ENCODE results near the gene LPCAT2.

LPCAT2 gene

DNA sequence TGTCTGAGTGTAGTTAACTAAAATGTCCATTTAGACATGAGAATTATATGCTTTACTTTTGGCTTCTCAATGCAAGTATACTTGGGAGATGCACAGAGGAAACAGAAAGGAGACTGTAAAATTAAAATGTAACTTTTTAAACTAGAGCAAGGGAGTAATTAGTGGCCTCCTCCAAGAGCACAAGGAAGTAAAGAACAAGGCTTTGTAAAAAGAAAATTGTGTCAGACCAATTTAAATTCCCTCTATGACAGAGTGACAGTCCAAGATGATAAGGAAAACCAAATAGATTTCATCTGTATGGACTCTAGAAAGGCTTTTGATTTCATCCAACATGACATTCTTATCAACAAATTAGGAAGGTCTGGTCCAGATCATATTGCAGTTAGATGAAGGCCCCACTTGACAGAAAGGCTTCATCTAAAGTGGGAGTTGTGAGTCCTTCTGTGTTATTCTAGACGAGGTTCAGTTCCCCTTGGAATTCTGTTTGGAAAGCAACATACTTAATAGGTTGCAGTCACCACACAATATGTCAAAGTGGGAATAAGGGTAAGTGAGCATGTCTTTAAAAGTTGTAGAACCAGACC is 51.2 kb downstream of the LPCAT2 start:
- no peak for DNase-seq

- no peak for DNase-seq
Measured at GRCh38 chr16:55561319-55561848, 52.5 kb downstream of the LPCAT2 start.

- no peak for DNase-seq
Measured at GRCh38 chr16:55562936-55563335, 54.1 kb downstream of the LPCAT2 start.

- no peak for DNase-seq
Measured at GRCh38 chr16:55563797-55564196, 54.9 kb downstream of the LPCAT2 start.

DNA sequence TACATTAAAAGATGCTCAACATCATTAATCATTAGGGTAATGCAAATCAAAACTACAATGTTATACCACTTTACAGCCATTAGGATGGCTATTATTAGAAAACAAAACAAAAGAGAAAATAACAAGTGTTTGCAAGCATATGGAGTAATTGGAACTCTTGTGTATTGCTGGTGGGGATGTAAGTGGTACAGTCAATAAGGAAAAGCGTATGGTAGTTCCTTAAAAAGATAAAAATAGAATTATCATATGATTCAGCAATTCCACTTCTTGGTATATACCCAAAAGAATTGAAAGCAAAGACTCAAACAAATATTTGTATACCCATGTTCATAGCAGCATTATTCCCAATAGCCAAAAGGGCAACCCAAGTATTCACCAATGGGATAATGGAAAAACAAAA is 56.2 kb downstream of the LPCAT2 start:
- no peak for DNase-seq

DNA sequence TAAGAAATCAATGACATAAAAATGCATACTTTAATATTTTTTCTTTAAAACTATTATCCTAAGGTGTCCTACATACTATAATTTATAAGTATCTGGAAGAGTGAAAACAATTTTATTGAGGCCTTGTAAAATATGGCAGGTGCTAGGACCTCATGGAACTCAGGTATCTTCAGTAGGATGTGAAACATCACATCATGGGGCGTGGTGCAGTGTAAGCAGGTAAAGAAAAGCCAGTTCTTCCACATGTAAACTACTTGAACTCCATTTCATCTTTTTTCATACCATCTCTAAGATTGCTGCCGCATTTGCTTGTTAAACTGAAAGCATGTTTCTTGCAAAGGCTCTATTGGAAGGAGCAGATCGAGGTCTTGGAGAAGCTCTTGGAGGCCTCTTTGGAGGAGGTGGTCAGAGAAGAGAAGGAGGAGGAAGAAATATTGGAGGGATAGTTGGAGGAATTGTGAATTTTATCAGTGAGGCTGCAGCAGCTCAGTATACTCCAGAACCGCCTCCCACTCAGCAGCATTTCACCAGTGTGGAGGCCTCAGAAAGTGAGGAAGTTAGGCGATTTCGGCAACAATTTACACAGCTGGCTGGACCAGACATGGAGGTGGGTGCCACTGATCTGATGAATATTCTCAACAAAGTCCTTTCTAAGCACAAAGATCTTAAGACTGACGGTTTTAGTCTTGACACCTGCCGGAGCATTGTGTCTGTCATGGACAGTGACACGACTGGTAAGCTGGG is 57.7 kb downstream of the LPCAT2 start, which contains the start of gene CAPNS2:
CAPNS2 (plus strand) TSS at position 253 of the 744 bp plus-strand sequence; CDS start at position 326, 73 bp downstream.
- no peak for DNase-seq

DNA sequence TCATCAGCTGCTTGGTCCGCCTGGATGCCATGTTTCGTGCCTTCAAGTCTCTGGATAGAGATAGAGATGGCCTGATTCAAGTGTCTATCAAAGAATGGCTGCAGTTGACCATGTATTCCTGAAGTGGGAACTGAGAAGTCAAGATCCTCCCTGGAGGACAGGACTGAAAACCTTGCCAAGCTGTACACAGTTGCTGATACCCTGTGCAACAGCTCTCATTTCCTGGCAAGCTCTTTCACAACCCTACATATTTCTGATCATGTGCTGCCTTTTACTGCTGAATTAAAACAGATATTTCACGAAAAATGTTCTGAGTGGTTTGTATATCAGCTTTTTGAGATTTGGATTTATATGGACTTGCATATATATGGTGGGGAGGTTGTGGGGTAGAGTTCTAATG is 58.5 kb downstream of the LPCAT2 start:
- DNase-seq: no peak

DNA sequence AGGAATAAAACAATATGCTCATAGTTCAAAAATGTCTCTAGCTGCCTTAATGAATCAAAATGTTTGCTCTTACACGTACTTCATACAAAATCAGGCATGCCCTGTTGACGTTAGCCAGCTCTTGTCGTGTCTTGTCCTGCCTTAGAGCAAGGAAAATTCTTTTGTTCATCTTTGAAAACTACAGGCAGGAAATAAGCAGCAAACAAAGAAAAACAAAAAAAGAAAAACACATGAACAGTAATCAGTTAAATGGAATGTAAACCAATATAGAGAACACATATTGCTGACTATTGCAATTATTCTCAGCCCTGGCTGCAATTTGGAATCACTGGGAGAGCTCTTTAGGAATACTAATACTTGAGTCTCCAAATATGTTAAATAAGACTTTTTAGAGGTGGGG is 59.3 kb downstream of the LPCAT2 start:
- no peak for DNase-seq

DNA sequence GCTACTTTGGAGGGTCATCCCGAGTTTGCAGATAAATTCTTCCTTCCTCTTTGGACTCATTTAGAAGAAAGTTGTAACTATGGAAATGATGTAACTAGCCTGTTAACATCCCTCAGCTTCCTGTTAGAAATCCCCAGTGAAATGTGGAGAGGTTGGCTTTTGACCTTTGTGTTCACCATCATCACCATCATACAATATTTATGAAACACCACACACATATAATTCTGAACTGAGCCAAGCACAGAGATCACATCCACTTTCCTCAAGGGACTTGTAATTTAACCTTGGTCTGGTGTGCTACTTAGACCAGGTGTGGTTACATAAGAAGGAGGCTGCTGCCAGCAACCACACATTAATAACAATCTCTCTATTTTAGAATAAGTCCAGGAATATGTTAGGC is 60.2 kb downstream of the LPCAT2 start:
- no peak for DNase-seq

GRCh38 chr16:55570159-55570558 is 61.3 kb downstream of the LPCAT2 start:
- no peak for DNase-seq

DNA sequence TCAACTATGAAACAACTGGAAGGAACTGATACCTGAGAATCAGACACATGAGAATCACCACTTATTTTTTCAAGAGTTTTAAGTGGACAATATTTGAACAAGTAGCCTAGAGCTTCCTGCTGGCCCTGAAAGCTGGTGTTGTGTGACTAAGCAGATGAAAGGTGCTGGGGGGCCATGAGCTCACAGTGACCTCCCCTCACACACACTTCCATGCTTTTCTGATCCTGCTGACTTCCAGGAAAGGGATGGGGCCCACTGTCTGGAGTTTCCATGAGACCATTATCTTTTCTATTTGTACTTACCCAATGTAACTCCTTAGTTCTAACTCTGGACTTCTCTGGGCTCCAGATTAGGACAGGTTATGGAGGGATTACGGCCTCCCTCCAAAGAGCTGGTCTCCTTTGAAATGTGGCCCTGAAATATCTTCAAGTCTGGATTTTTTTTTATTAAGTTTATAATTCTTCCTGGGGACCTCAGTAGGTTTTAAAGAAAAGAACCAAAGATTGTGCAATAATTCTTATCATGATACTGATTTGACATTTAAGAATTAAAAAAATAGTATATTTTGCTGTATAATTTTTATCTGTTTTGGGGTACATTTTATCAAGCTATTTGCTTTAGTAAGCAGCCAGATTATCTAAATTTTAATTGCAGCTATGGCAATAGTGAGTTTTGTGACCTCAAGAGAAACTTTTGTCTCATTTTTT is 62.5 kb downstream of the LPCAT2 start:
- no peak for DNase-seq

- no peak for DNase-seq
Measured at GRCh38 chr16:55572439-55572838, 63.6 kb downstream of the LPCAT2 start.

DNA sequence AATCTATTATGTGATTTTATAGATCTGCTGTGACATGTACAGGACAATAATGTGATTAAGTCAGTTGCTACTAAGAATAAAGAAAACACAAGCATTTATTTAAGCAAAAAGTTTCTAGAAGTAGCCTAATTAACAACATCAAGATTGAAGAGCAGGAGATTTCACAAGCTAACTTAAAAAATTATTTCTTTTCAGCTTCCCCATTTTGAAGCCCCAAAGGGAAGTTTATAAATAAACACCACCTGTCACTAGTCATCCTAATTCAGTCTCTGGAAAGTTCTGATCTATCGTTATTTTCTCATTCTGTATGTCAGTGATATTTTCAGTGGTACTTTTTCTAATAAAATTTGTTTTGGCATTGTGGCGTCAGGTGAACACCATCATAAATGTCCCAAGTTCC is 65.9 kb downstream of the LPCAT2 start:
- DNase-seq: no peak

DNA sequence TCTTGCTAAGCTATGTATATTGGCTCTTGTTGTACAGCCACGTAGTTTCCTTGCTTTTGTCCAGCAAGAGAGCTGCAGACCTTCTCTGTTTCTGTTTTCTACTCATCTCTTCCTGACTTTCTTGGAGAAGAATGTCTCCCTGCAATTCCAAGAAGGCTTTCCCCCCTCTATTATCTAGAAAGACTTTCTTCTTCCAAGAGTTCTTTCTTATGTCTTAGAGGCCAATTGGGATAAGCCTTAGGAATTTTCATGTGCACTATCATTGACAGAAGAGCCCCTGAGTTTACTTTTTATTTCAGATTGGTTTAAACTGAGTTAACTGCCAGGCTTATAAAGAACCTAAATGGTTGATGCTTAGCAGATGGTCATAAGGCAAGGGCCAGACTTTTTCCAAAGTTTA is 66.6 kb downstream of the LPCAT2 start:
- DNase-seq: no peak

- no peak for DNase-seq
Measured at GRCh38 chr16:55576384-55576783, 67.5 kb downstream of the LPCAT2 start.

GRCh38 chr16:55577887-55578286 is 69.0 kb downstream of the LPCAT2 start:
- no peak for DNase-seq

- no peak for DNase-seq
Measured at GRCh38 chr16:55585631-55586030, 76.8 kb downstream of the LPCAT2 start.

GRCh38 chr16:55588799-55589198 is 79.9 kb downstream of the LPCAT2 start:
- no peak for DNase-seq

DNA sequence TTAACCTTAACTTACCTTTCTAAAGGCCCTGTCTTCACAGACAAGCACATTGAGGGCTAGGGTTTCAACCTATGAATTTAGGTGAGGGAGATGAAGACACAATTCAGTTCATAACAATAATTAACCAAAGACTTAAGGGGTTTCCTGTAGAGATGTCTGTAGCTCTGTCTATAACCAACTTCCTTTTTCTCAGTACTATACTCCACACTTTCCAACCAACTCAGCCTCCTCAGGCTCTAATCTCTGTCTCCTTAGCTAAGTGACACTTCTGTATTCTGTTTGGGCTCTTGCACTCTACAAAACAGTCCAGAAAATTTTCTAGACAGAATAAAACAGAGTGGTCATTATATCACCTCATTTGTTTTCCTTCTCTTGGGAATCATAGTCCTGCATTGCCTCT is 83.4 kb downstream of the LPCAT2 start:
- DNase-seq: no peak

DNA sequence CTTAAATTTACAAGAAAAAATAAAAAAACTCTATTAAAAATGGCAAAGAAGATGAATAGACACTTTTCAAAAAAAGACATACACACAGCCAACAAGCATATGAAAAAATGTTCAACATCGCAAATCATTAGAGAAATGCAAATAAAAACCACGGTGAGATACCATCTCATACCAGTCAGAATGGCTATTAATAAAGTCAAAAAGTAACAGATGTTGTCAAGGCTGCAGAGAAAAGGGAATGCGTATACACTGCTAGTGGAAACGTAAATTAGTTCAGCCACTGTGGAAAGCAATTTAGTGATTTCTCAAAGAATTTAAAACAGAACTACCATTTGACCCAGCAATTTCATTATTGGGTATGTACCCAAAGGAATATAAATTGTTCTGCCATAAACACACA is 89.1 kb downstream of the LPCAT2 start:
- no peak for DNase-seq

- DNase-seq: no peak
Measured at GRCh38 chr16:55605754-55606336, 97.0 kb downstream of the LPCAT2 start.

- no peak for DNase-seq
Measured at GRCh38 chr16:55613613-55614335, 104.9 kb downstream of the LPCAT2 start.

DNA sequence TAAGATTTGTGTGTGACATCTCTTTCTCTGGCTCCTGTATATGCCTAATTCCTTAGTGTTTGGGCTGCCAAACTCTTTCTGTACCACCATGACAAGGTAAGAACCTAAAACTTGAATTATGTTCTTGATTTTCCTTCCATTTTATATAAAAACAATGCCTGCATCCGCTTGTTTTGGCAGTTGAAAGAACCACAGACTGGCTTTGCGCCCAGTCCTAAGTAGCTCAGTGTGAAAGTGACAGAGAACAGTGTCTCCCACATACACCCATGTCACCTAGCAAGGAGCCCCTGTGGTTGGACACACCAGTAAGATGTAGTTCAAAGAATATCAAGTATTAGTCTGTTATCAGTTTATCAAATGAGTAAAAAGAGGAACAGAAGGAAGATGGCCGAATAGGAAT is 106.2 kb downstream of the LPCAT2 start:
- DNase-seq: no peak
